HEK293T (cell line): ENCODE results near the gene INPP5D.

Source experiments
- FOXM1 ChIP-seq: fragments of 450-650 bp; IDR thresholded peaks from 2 replicates; pipeline ENCODE4 v1.6.1; 2017; ENCODE audit warnings: mild to moderate bottlenecking, borderline replicate concordance
- SP1 ChIP-seq: fragments of 450-650 bp; IDR thresholded peaks from 2 replicates; pipeline ENCODE4 v1.6.1; 2017

GRCh38 chr2:233089851-233090250, 29.7 kb downstream of the INPP5D start:
- TF ChIP-seq FOXM1 (no peak), SP1 (no peak)
